Nephron (organoid): ENCODE data around the gene HTR3D.

Experiments used
- H3K27ac Mint-ChIP-seq, 3 experiments: 2 replicates each; pipeline ENCODE4 v1.8.0; 2020; ENCODE audit warnings: mixed read lengths in 3 of 3, mild to moderate bottlenecking in 2 of 3, moderate library complexity in 1 of 3
- H3K27me3 Mint-ChIP-seq: 2 replicates; pipeline ENCODE4 v1.8.0; 2021; ENCODE audit warnings: low read depth, mild to moderate bottlenecking, moderate library complexity, mixed read lengths
- H3K36me3 Mint-ChIP-seq: 2 replicates; pipeline ENCODE4 v1.8.0; 2020; ENCODE audit warnings: low read depth, mixed read lengths
- H3K4me1 Mint-ChIP-seq: 2 replicates; pipeline ENCODE4 v1.8.0; 2020; ENCODE audit warnings: mixed read lengths
- H3K4me3 Mint-ChIP-seq, 3 experiments: 2 replicates each; pipeline ENCODE4 v1.8.0; 2020; ENCODE audit warnings: mild to moderate bottlenecking in 3 of 3, mixed read lengths in 3 of 3, moderate library complexity in 2 of 3
- H3K9me3 Mint-ChIP-seq: 2 replicates; pipeline ENCODE4 v1.8.0; 2020; ENCODE audit warnings: mixed read lengths
- CTCF ChIP-seq, 3 experiments: fragments of 200-600 bp; sonication (generic); IDR thresholded peaks; one replicate each; pipeline ENCODE4 v1.5.0; 2021; ENCODE audit warnings: antibody characterized with exemption in 3 of 3; ENCODE audit not compliant: unreplicated experiment in 3 of 3

Gene HTR3D

DNA sequence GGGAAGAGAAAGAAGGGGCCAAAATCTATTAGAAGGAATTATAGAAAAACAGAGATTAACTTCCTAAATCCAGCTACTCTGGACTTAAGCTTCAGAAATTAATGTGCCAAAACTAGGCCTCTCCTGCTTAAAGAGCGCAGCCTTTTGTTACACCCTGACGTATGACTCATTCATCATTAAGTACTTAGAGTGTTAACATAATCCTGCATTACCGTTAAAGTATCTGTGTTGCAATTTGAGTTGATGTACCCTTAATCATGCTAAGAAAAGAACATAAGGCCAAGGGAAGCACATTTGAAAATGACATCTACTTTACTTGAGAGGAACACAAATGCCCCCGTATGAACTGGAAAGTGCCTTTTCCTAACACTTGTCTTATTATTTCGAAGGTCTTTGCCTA is 7.9 kb downstream of the HTR3D start:
- no peaks in the 10 kb centered on the region for H3K9me3 Mint-ChIP-seq
- H3K27me3 Mint-ChIP-seq = no peaks in the 10 kb centered on the region
- no peaks in the 10 kb centered on the region for H3K36me3 Mint-ChIP-seq
- H3K27ac Mint-ChIP-seq = no peak overlapping the region
- no peak for TF ChIP-seq CTCF (IDR thresholded peaks at IDR 0.05; ENCODE audit: unreplicated experiment in 3 of 3)
- H3K4me3 Mint-ChIP-seq = no peak overlapping the region
- H3K4me1 Mint-ChIP-seq = no peaks in the 10 kb centered on the region

GRCh38 chr3:184040010-184040409 is 8.5 kb downstream of the HTR3D start:
- Mint-ChIP-seq H3K4me1 (no peaks in the 10 kb centered on the region), H3K9me3 (no peaks in the 10 kb centered on the region), H3K4me3 (no peak overlapping the region), H3K27me3 (peaks cover 3% of the 10 kb centered on the region), H3K27ac (no peak overlapping the region), H3K36me3 (no peaks in the 10 kb centered on the region)
- TF ChIP-seq CTCF (IDR thresholded peaks at IDR 0.05; ENCODE audit: unreplicated experiment in 3 of 3) = no peak

- Mint-ChIP-seq H3K4me1 (no peaks in the 10 kb centered on the region), H3K4me3 (no peak overlapping the region), H3K27me3 (peaks cover 9% of the 10 kb centered on the region), H3K27ac (no peak overlapping the region), H3K9me3 (no peaks in the 10 kb centered on the region), H3K36me3 (no peaks in the 10 kb centered on the region)
- TF ChIP-seq CTCF (IDR thresholded peaks at IDR 0.05; ENCODE audit: unreplicated experiment in 3 of 3) = no peak
Observed at GRCh38 chr3:184042617-184043016, 11.1 kb downstream of the HTR3D start.

GRCh38 chr3:184045995-184046394 is 14.5 kb downstream of the HTR3D start:
- Mint-ChIP-seq H3K27ac (no peak overlapping the region), H3K9me3 (no peaks in the 10 kb centered on the region), H3K4me1 (no peaks in the 10 kb centered on the region), H3K27me3 (peaks cover 12% of the 10 kb centered on the region), H3K4me3 (no peak overlapping the region), H3K36me3 (no peaks in the 10 kb centered on the region)
- no peak for TF ChIP-seq CTCF (IDR thresholded peaks at IDR 0.05; ENCODE audit: unreplicated experiment in 3 of 3)

DNA sequence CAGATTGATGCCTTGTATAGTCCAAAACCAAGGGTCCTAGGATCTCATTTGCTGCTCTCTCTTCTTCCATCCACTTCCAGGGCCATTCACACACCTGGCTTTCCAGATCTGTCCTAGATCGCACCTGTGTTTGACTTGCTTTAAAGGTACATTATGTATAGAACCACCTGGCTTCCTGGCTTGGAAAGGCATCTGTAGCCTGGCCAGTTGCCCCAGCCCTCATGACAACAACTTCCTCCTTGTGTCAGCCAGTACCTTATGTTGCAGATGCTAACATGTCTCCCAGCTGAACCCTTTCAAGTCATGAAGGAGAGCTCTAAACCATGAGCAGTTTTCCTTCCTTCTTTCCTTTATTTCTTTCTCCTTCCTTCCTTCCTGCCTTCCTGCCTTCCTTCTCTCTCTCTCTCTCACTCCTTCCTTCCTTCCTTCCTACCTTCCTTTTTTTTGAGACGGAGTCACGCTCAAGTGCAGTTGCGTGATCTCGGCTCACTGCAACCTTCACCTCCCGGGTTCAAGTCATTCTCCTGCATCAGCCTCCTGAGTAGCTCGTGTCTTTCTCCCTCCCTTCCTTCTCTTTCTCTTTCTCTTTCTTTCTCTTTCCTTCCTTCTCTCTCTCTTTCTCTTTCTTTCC is 18.8 kb downstream of the HTR3D start:
- TF ChIP-seq CTCF (IDR thresholded peaks at IDR 0.05; ENCODE audit: unreplicated experiment in 3 of 3) = no peak
- Mint-ChIP-seq H3K27ac (no peak overlapping the region), H3K4me3 (no peak overlapping the region), H3K9me3 (no peaks in the 10 kb centered on the region), H3K4me1 (no peaks in the 10 kb centered on the region), H3K27me3 (peaks cover 14% of the 10 kb centered on the region), H3K36me3 (no peaks in the 10 kb centered on the region)

DNA sequence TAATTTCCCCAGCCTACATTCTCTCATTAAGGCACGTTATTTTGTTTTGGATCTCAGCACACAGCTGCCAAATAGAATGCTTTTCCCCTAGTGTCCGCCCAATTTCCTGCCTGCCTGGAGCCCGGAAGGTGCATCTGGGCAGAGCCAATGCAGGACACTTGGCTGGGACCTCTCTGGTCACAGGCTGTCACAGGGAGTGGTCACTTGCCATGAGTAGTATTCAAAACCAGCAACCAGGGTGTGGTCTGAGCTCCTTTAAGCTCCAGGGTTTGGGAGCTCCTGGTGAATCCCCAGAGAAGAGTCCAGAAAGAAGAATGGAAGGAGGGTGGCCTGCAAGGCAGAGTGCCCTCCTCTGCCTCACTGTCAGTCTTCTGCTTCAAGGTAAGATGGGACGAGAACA is 21.2 kb downstream of the HTR3D start, which contains the start of gene HTR3C:
Gene HTR3C (plus strand): TSS at position 281 of the 400 bp plus-strand sequence. CDS start 34 bp downstream, at position 315.
- Mint-ChIP-seq H3K4me1 (no peaks in the 10 kb centered on the region), H3K9me3 (no peaks in the 10 kb centered on the region), H3K27me3 (peaks cover 9% of the 10 kb centered on the region), H3K4me3 (no peak within 1 kb of the TSS), H3K36me3 (no peaks in the 10 kb centered on the region), H3K27ac (no peak within 1 kb of the TSS)
- no peak for TF ChIP-seq CTCF (IDR thresholded peaks at IDR 0.05; ENCODE audit: unreplicated experiment in 3 of 3)
